Tibial nerve (tissue), 4 donors: ENCODE measurements around the gene ZBED2. TPM values are rescaled to one million over a fixed set of nuclear protein-coding genes. Genes with fewer than 3 reads are reported as not detected.

Experiments
- DNase-seq, 2 donors: peaks; one replicate each; pipeline ENCODE4 v3.0.0-alpha.2; 2019; ENCODE audit warnings: low spot score in 2 of 2
- H3K27ac ChIP-seq, 4 donors: fragments of 200-600 bp; sonication (generic) in 3 of 4; one replicate each; pipeline ENCODE4 v1.5.1; 2017 to 2019; ENCODE audit warnings: mild to moderate bottlenecking in 1 of 4
- H3K27me3 ChIP-seq, 2 donors: fragments of 200-600 bp; sonication (generic) in 1 of 2; one replicate each; pipeline versions ENCODE4 v1.5.1 to v1.6.0; 2017 to 2019
- H3K36me3 ChIP-seq, 3 donors: fragments of 200-600 bp; sonication (generic); one replicate each; pipeline ENCODE4 v1.5.1; 2018 to 2019
- H3K4me1 ChIP-seq, 4 donors: fragments of 200-600 bp; sonication (generic) in 3 of 4; one replicate each; pipeline ENCODE4 v1.5.1; 2017 to 2019
- H3K4me3 ChIP-seq, 4 donors: fragments of 200-600 bp; sonication (generic) in 3 of 4; one replicate each; pipeline ENCODE4 v1.5.1; 2017 to 2019; ENCODE audit warnings: mild to moderate bottlenecking in 1 of 4, moderate library complexity in 1 of 4
- H3K9me3 ChIP-seq, 4 donors: fragments of 200-600 bp; sonication (generic) in 3 of 4; one replicate each; pipeline ENCODE4 v1.5.1; 2017 to 2019
- EP300 ChIP-seq, 2 donors: sonication (generic); formaldehyde crosslinking; IDR thresholded peaks; one replicate each; pipeline ENCODE4 v1.6.1; 2017; ENCODE audit warnings: antibody characterized with exemption in 2 of 2, mild to moderate bottlenecking in 1 of 2
- POLR2A ChIP-seq, 2 donors: fragments of 450-650 bp; IDR thresholded peaks; one replicate each; pipeline ENCODE4 v1.6.1; 2017; ENCODE audit warnings: antibody characterized with exemption in 2 of 2, mild to moderate bottlenecking in 2 of 2, moderate library complexity in 2 of 2
- WGBS, 2 donors: methylation state at CpG; one replicate each; pipeline ENCODE4 v1.1.5; 2018; 5-methylcytosine and 5-hydroxymethylcytosine counted together
- total RNA-seq, 4 donors: library from RNA; depleted of rRNA; stranded (reverse); fragments of >200 nt; gene quantifications; one replicate each; pipeline ENCODE4 v1.1.0, GENCODE V29; 2016
- TF ChIP-seq, protein P1 (sequence below), 5 experiments: fragments of 200-600 bp in 3 of 5; fragments of 450-650 bp in 2 of 5; sonication (generic) in 3 of 5; IDR thresholded peaks; one replicate each; pipeline ENCODE4 v1.5.1; 2016 to 2019; ENCODE audit warnings: antibody characterized with exemption in 5 of 5, mild to moderate bottlenecking in 3 of 5, moderate library complexity in 2 of 5

ZBED2 gene
- total RNA-seq, 4 donors from 2014 or later: not detected

GRCh38 chr3:111571907-111572460 lies 23.2 kb downstream of the ZBED2 start:
- Histone ChIP-seq H3K27me3 (no peaks in the 10 kb centered on the region), H3K4me3 (no peak overlapping the region), H3K9me3 (no peaks in the 10 kb centered on the region), H3K27ac (no peak overlapping the region), H3K4me1 (no peaks in the 10 kb centered on the region), H3K36me3 (no peaks in the 10 kb centered on the region)
- no peak for DNase-seq
- TF ChIP-seq, protein P1, sequence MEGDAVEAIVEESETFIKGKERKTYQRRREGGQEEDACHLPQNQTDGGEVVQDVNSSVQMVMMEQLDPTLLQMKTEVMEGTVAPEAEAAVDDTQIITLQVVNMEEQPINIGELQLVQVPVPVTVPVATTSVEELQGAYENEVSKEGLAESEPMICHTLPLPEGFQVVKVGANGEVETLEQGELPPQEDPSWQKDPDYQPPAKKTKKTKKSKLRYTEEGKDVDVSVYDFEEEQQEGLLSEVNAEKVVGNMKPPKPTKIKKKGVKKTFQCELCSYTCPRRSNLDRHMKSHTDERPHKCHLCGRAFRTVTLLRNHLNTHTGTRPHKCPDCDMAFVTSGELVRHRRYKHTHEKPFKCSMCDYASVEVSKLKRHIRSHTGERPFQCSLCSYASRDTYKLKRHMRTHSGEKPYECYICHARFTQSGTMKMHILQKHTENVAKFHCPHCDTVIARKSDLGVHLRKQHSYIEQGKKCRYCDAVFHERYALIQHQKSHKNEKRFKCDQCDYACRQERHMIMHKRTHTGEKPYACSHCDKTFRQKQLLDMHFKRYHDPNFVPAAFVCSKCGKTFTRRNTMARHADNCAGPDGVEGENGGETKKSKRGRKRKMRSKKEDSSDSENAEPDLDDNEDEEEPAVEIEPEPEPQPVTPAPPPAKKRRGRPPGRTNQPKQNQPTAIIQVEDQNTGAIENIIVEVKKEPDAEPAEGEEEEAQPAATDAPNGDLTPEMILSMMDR (IDR thresholded peaks at IDR 0.05): no peak
- TF ChIP-seq POLR2A (IDR thresholded peaks at IDR 0.05) (no peak), EP300 (IDR thresholded peaks at IDR 0.05) (no peak)
- WGBS, 2 donors: 92 to 98% methylated on average over 6 of the region's 6 CpGs

DNA sequence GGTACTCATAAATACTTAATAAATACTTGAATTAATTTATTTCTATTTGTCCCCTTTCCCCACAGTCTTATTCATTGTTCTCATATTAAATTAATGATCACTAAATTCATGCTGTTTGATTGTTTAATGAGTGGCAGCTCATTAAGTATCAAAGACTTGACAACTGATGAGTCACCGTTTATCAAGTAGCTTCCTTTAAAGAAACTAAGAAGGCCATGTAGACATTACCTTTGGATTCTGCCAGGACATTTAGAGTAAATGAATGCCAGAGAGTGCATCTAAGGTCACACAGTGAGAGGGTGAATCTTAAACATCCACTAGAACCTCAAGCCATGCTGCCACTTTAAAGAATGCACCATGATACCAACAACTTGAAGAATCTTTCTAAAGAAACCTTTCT lies 23.9 kb downstream of the ZBED2 start:
- no peak for TF ChIP-seq EP300 (IDR thresholded peaks at IDR 0.05)
- TF ChIP-seq, protein P1 (IDR thresholded peaks at IDR 0.05): no peak
- H3K36me3 ChIP-seq: no peaks in the 10 kb centered on the region
- 89 to 92% methylated on average over 1 of the region's 1 CpG for WGBS, 2 donors

GRCh38 chr3:111570404-111571030 lies 24.6 kb downstream of the ZBED2 start:
- TF ChIP-seq, protein P1 (IDR thresholded peaks at IDR 0.05): no peak
- TF ChIP-seq EP300 (IDR thresholded peaks at IDR 0.05) (no peak), POLR2A (IDR thresholded peaks at IDR 0.05) (no peak)
- H3K27ac ChIP-seq: no peak overlapping the region
- DNase-seq: no peak
- H3K9me3 ChIP-seq: no peaks in the 10 kb centered on the region
- no peak overlapping the region for H3K4me3 ChIP-seq
- whole genome bisulfite sequencing, 2 donors: 91 to 92% methylated on average over 12 of the region's 12 CpGs
- H3K36me3 ChIP-seq: no peaks in the 10 kb centered on the region
- no peaks in the 10 kb centered on the region for H3K4me1 ChIP-seq
- no peaks in the 10 kb centered on the region for H3K27me3 ChIP-seq

More for the DNA sequence above, 23.9 kb downstream of the ZBED2 start:
- H3K9me3 ChIP-seq: no peaks in the 10 kb centered on the region
- DNase-seq: no peak
- H3K4me1 ChIP-seq: no peaks in the 10 kb centered on the region
- no peak overlapping the region for H3K27ac ChIP-seq
- no peaks in the 10 kb centered on the region for H3K27me3 ChIP-seq
- H3K4me3 ChIP-seq: no peak overlapping the region

GRCh38 chr3:111568911-111569310 lies 26.2 kb downstream of the ZBED2 start:
- H3K4me3 ChIP-seq: no peak overlapping the region

GRCh38 chr3:111568355-111568754 lies 26.8 kb downstream of the ZBED2 start:
- DNase-seq: no peak
- H3K27ac ChIP-seq: no peak overlapping the region
- H3K4me1 ChIP-seq: no peaks in the 10 kb centered on the region
- TF ChIP-seq EP300 (IDR thresholded peaks at IDR 0.05) (no peak), POLR2A (IDR thresholded peaks at IDR 0.05) (no peak)
- no peak overlapping the region for H3K4me3 ChIP-seq
- H3K27me3 ChIP-seq: no peaks in the 10 kb centered on the region
- H3K9me3 ChIP-seq: no peaks in the 10 kb centered on the region
- WGBS, 2 donors: 78 to 84% methylated on average over 2 of the region's 2 CpGs
- H3K36me3 ChIP-seq: no peaks in the 10 kb centered on the region

More at GRCh38 chr3:111568911-111569310, 26.2 kb downstream of the ZBED2 start:
- no peak for DNase-seq
- TF ChIP-seq, protein P1 (IDR thresholded peaks at IDR 0.05): no peak
- TF ChIP-seq EP300 (IDR thresholded peaks at IDR 0.05) (no peak), POLR2A (IDR thresholded peaks at IDR 0.05) (no peak)
- H3K27me3 ChIP-seq: no peaks in the 10 kb centered on the region
- no peaks in the 10 kb centered on the region for H3K36me3 ChIP-seq
- H3K4me1 ChIP-seq: no peaks in the 10 kb centered on the region
- no peaks in the 10 kb centered on the region for H3K9me3 ChIP-seq
- H3K27ac ChIP-seq: no peak overlapping the region
